CMK (cell line): ENCODE data around the gene TOGARAM2.

ENCODE experiments used
- DNase-seq: peaks from one replicate; pipeline ENCODE4 v3.0.0-alpha.2; 2010; ENCODE audit warnings: low read depth

TOGARAM2 gene

DNA sequence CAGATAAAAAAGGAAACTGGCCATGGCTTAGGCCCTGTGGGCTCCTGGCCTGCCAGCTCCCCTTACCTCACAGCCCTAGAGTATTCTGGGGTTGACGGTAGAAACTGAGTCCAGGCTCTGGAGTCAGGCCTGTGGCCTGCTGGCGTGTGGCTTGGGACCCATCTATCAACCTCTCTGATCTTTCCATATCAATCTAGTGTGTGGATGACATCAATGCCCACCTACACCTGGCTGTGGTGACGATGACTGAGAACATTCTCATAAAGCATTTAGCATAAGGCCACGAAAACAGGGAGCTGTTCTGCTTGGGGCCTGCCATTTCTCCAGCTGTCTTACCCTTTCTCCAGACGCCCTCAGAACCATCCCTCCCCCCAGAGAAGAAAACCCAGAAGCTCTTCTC lies 75.4 kb downstream of the TOGARAM2 start:
- DNase-seq, result no peak

DNA sequence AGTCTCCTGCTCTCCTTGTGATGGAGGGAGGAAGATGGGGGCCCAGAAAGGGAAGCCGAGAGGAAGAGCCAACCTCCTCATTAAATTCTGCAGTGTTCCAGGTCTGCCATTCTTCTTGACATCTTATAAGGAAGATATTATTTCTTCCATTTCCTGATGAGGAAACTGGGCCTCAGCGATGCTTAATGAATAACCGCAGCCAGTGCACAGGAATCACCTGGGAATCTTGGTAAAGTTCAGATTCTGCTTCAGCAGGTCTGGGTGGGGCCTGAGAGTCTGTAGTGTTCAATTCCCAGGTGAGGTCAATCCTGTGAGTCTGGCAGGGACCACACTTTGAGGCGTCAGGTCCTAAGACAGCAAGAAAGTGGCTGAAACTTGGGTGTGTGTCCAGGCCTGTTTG lies 75.9 kb downstream of the TOGARAM2 start:
- no peak for DNase-seq

DNA sequence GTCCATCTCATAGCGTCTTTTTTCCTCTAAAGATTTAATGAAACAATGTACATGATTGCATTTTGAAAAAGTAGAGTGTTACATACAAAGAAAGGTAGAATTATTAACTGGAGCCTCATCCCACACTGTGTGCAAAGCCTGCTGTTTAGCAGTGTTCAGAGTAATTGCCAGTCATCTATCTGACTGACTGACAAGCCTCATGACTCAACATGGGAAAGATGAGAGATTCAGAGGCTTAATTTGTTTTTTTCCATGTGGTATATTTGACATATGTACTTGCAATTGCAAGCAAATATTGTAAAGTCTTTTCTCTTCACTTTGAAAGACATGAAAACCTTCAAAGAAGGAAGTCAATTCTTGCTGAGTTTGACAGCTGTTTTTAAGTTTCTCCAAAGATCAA lies 78.5 kb downstream of the TOGARAM2 start:
- no peak for DNase-seq

DNA sequence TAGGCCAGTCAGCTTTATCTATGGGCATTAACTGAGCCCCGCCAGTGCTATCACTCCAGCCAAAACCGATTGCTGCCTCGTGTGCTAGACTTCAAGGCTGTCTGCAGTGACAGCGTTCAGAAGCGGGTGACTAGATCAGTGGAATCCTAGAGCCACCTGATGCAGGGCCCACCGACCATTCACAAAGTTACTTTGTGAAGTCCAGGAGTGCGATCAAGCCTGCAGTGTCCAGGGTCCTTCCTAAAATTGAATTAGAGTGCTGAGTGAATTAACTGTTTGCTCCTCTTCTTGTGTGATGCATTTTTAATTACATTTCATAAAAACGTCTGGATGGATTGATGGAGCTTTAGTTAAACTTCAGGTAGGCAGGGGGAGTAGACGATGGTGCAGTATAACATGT lies 79.3 kb downstream of the TOGARAM2 start:
- no peak for DNase-seq

DNA sequence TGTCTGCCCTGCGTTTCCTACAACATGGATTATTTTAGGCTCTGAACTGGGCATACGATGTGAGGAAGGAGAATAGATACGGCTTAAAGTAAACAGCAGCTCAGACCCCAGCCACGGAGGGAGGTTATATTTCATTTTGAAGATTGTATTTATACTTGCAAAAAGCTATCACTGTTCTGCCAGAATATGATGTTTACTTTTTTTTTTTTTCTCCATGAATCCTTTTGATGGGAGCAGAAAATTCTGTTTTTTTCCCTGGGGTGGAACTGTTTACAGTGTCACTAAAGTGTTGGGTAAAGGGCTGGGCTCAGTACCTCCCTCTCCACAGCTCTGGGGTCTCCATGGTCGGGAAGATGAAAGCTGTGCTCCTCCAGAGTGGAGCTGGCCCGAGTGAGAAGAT lies 80.1 kb downstream of the TOGARAM2 start:
- DNase-seq, result no peak

DNA sequence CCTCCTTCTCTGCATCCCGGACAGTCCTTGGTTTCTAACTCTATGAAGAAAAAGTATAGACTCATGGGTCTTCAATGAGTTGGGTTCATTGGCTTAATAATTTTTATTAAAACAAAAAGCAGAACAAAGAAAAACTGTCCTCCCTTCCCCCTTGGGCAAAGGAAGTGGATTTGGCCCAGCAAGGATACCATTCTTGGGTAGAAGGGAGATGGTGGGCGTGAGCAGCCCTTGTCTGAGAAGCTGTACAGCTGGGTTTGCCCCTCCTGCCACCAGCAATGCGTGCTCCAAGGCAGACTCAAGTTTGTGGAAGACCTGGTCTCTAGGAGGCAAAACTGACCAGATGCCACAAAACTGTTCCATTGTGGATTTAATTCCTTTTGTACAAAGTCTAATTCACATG lies 80.5 kb downstream of the TOGARAM2 start:
- DNase-seq, result no peak

DNA sequence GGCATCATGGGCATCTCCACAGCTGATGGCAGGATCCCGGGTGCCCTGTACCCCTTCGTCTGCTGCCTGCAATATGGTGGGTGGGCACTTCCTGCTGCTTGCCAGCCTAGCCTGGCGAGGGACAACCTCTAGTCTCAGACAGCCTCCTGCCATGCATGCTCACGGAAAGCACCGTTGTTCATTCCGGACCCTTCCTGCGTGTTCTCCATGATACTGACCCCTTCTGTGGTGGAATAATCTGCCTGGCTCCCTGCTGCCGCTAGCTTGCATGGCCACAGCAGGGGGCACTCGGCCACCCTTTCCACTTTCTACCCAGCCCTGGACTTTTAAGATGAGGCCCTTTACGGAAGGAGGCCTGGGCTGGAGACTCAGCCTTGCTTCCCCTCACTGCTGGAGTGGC lies 81.3 kb downstream of the TOGARAM2 start:
- DNase-seq, result no peak

DNA sequence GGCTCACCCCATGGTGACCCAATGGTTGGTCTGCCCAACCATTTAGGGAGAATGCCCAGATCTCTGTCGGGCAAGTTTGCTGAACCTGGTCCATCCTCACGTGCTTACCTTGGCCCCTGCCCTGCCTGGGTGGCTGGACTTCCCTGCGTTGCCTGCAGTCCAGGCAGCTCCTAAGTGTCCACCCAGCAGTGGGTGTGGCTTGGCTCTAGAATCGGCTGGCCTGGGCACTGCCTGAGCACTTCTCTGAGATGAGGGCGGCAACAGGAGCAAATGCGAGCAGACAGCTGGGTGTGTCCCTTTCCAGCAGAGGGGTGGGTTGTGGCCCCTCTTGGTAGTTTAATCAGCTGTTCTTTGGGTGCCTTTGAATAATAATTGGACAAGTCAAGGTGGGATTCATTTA lies 82.0 kb downstream of the TOGARAM2 start:
- no peak for DNase-seq

DNA sequence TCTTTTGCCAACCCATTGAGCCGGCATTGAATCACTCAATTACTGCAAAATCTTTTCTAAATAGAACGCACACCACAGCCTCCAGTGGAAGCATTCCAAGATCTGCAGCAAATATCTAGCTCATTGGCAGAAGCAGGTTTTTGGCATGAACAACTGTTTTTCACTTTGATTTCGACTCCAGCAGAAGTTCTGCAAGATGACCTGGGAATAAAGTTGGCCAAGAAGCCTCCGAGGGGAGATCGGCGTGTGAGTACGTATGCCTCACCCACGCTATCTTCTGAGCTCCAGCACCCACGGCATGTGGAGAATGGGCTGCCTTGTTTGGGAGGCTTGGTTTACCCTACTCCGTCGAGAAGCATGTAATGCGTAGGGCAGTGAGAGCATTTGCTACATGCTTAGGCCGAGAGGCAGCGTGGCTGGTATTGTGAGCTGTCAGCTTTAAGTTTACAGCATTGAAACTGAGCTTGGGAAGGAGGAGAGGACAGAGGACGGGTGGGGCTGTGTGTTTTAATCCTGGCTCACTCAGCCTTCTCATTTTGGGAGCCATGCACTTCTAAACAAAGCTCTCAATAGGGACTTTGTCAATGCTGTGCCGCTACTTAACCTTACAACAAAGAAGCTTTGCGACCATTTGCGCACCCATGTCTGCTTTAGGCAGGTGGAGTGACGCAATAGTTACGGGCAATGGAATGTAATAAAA lies 82.7 kb downstream of the TOGARAM2 start:
- DNase-seq, result no peak

DNA sequence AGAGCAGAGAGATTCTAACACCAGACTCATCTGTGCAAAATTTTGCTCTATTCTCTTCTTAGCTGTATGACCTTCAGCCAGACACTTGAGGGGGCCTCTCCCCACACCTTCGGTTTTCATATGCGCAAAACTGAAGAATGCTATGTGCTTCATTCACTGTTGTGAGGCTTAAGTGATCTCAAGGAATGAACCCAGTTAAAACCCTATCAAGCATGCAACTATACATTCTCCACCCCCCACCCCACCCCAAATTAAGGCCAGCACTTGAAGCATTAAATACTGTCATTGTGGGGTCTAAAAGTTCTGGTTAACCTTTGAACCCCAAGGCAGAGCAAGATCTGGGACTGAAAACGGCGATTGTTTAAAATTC lies 83.2 kb downstream of the TOGARAM2 start:
- no peak for DNase-seq

DNA sequence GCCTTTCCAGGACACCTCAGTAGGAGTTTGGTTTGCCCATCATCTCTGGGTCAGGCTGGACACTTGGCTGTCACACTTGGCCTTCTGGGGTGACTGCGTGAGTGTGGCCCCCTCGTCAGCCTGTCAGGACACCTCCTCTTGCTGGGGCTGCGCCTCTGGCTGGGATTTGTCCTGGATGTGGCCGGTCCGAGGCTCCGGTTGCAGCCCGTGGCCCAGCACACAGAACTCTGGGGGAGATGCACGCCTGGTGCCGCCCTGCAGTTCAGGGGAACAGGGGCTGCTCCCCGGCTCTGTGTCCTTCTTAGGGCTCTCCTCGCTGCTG lies 83.6 kb downstream of the TOGARAM2 start:
- no peak for DNase-seq

DNA sequence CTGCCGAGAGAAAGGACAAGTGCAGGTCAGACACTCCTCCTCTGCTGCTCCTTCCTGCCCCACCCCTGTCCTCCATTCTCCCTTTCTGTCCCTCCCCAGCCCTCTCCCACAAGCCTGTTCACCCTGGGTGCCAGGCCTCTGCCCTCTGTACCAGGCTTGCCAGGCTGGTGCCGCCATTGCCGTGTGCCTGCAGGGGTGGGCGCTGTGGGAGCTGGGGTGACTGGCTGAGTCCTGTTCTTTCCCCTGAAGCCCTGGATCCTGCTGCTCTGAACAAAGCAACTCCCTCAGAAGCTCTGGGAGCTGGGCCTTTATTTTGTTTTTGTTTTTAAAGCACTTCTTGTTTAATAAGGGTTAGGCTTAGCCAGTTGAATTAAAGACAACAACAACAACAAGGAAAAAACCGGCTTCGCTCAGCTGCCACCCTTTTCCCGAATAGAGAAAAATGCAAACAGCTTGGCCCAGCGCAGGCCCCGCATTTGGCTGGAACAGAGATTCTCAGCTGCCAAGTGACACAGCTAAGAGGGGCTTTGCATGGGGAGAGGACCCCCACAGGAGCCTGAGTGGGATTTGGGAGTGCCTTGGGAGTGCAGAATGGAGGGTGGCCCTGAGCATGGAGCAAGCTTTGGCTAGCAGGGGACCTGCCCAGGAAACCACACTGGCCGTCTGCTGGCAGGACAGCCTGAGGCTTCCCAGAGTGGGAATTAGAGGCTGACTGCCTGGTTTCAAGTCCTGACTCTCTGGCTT lies 84.1 kb downstream of the TOGARAM2 start:
- DNase-seq, result no peak

DNA sequence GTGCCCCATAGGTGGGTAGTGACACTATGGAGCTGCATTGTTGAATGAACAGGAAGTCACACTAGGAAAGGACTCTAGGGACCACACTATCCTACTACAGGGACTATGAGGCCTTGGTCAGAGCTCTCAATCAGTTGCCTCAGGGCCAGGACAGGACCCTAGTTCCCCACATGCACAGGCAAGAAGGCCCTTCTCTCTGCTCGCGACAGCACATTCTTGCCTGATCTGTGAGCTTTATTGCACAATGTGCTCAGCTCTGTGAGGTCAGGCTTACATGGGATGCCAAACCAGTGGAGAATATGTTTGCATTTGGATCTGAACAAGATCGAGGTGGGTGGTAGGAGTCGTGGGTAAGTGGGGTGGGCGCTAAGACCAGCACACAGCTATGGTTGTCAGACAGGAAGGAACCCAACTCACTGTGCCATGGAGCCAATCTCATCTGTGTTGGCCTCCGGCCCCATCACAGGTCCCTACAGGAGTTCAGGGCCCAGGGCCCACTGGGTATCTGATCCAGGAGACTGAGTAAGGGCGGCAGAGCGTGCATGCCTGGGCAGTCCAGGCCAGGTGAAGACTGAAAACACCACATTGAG lies 85.3 kb downstream of the TOGARAM2 start:
- no peak for DNase-seq

DNA sequence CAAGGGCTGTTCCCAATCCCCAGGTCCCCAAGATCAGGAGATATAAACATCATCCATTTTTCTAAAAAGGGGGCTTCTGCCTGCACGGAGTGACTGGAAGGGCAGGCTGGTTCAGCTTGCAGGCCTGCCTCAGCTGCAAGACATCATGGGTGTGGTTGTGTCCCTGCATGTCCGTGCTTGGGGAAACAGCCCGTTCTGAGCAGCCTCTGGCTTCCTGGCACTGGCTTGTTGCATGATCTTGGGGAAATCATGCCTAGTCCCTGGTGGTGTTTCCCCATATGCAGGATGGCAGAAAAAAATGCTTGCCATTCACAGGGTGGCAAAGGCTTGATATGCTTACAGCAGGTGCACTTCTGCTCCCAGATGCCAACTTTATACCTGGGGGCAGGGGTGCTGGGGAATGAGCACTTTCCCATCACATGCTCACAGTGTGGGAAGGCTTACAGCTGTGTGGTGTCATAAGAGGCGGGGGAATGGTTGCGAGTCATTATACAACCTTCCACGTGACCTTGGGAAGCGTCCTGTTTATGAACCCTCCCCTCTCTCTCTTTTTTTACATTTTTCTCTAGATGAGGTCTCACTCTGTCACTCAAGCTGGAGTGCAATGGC lies 86.0 kb downstream of the TOGARAM2 start:
- no peak for DNase-seq

DNA sequence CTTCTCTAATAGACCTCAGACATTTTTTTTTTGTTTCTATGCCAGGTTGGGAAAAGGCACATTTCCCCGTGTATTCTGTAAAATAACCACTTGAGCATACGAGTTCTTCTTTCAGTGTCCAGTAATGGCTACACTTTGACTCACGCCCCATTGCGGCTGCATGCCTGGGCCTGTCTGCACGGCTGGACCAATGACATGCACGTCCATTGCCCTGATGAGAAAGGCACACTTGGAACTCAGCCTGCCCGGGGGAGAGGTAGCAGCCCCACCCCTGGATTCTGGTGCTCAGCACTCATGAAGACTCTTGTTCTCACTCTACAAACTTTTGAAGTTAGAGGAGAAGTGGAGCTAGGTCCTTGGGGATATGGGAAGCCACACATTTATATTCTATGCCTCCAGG lies 87.4 kb downstream of the TOGARAM2 start:
- no peak for DNase-seq

DNA sequence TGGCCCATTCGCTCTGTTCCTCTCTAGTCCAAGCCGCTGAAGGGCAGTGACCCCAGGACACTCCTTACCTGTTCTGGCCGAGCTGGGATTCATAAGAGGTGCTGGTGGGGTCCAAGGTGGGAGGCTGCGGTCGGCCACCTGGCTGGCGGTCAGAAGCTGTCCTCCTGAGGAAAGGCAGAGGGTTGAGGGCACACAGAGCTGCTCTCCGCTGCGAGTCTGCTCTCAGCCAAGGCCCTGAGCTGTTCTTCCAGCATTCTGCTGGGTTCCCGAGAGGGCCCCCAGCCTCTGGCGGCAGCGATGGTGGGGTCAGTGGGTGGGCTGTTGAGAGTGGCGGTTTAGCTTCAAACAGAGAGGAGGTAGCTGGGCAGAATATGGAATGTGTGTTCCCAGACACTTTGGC lies 89.4 kb downstream of the TOGARAM2 start:
- no peak for DNase-seq

DNA sequence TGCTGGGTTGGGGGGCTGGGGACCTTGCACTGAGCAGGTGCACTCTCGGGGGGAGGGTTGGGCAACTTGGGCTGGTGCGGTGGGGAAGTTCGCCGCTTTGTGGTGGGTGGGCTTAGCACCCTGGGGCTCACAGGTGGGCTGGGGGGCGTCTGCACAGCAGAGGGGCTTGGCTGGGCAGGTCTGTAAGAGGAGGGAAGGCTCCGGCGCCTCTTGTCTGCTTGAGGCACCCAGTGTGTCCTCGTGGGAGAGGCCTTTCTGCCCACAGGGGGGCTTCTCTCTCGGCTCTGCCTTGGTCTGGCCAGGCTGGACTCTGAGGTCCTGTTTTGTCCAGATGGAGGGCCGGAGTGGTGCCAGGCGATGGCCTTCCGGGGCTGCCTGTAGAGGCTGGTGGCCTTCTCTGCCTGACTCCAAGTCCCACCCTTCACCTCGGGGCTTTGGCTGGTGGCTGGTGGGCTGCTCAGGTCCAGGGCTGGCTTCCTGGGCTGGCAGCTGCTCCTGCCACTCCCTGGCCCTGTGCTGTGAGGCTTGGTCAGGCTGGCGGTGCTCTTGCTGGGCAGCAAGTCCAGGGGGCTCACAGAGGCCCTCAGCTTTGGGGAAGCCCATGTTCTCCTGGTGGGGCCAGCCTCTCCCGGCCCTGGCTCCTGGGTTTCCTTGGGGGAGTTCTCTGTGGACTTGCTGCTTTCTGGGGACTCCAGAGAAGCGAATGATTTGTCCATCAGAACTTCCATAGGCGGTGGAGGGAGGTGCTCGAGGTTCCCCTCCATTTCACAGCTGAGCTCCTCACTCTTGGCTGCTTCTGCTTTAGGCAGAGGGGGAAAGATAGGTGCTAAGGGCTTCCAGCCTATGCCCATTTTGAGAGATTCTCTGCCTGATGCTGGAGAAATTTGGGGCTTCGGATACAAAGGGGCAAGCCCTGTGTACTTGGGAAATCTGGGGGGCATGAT lies 90.2 kb downstream of the TOGARAM2 start:
- DNase-seq, result no peak

DNA sequence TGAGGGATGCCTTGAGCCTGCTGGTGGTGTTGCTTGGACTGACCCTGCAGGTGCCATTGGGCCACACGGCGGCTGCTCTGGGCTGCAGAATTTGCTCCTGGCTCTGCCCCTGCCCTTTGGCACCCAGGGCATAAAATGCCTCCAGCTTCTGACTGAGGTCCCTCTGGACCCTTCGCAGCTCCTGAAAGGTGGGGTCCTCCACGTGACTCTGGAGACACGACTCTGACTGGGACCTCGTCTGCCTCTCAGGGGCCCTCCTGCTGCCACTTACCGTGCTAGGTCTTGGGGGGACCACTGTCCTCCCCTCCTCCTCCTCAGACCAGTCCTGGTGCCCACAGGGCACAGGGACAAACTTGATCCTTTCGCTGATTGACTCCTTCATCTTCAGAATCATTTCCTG lies 91.2 kb downstream of the TOGARAM2 start:
- DNase-seq, result no peak

DNA sequence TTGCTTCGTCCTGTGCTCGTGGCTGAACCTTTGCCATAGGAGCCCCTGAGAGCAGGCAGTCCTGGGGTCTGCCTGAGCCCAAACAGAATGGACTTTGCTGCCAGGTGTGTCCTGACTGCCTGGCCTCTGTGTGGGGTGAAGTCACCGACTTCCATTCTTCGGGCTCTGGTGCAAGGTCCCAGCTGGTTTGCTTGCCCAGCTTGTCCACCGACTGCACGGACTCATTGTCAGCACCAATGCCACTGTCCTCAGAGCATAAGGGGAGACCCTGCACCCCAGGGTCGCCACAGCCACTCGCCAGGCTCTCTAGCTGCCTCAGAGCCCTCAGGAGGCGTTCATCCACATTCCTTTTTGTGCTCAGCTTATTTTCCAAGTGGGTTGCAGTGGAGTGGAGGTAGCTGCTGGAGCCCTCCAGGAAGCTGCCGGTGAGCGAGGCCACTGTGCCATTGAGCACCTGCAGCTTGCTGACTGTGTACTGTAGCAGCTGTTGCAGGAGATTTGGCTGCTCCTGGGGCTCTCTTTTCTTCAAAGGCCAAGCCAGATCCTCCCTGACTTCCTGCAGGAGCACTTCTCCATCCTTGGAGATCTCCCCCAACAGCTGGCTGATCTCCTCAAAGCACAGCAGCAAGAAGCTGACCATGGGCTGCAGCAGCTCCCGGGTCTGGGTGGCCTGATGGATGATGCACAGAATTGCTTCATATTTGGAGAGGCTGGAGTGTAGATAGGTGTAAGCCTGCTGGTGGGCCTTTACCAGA lies 92.0 kb downstream of the TOGARAM2 start:
- DNase-seq, result no peak

DNA sequence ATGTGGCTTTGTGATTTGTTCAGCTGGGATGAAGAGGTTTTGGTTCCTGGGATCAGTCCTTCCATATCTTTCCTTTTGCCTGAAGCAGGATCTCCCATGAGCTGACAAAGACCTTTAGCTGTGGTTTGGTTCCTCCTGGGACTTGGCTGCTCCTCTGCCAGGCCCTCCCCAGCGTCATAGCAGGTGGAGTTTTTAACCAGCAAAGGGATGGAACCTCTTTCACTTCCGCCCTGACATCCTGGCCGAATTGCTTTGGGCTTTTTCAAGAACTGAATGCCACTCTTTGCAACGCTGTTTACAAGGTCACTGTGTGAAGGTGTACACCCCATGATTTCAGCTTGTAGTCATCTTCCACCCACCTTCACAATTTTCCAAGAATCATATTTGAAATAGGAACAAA lies 92.8 kb downstream of the TOGARAM2 start:
- no peak for DNase-seq

DNA sequence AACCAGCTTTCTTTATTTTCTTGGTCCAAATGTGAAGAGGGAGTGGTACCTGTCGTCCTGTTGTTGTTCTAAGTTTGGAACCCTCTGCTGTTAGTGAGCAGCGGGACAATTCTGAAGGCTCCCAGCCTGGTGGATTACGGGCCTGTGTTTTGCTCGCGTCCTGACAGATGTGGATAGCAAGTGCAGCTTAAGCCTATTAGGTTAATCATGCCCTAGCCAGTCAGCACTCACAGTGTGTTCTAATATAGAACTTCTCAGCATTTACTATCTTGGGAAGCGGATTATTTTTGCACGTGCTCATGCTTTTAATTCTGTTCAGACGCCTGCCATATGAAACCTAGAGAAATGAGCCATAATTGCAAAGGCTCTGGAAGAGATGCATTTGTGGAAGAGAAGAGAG lies 93.3 kb downstream of the TOGARAM2 start, which contains the start of gene PCARE:
Gene PCARE, minus strand, starts transcription at position 113 of the 400 bp plus-strand sequence. CDS start 262 bp downstream, outside the sequence.
- no peak for DNase-seq
